Fibroblast of the aortic adventitia (primary cell): Measurements from ENCODE around the gene PAX3. TPM values are rescaled to one million over a fixed set of nuclear protein-coding genes. Genes with fewer than 3 reads are reported as not detected.

Experiments used
- DNase-seq: peaks from one replicate; pipeline ENCODE4 v3.0.0-alpha.2; 2010; ENCODE audit warnings: low read depth
- H3K4me3 ChIP-seq: 2 replicates; pipeline ENCODE4 v1.5.1; 2011; ENCODE audit warnings: low read depth, mild to moderate bottlenecking, control low read depth, low read length, moderate library complexity
- CTCF ChIP-seq: IDR thresholded peaks from 2 replicates; pipeline ENCODE4 v1.5.1; 2011; ENCODE audit warnings: mild to moderate bottlenecking, low read length, control low read depth, inconsistent platforms; ENCODE audit not compliant: insufficient read depth
- total RNA-seq: library from RNA; depleted of rRNA; stranded (reverse); fragments of >200 nt; gene quantifications from 2 replicates; pipeline ENCODE4 v1.2.3, GENCODE V29; 2012; ENCODE audit warnings: low replicate concordance

Gene PAX3
- total RNA-seq, 1 donor: not detected

- no peak overlapping the region for H3K4me3 ChIP-seq
- no peak for TF ChIP-seq CTCF
- DNase-seq: no peak
These were observed 28.4 kb downstream of the PAX3 start for GRCh38 chr2:222270396-222270795.

GRCh38 chr2:222269132-222269531 is 29.7 kb downstream of the PAX3 start:
- TF ChIP-seq CTCF: no peak
- no peak for DNase-seq
- H3K4me3 ChIP-seq: no peak overlapping the region

- no peak overlapping the region for H3K4me3 ChIP-seq
- no peak for DNase-seq
- TF ChIP-seq CTCF: no peak
These were observed 30.3 kb downstream of the PAX3 start for GRCh38 chr2:222268311-222268990.

- TF ChIP-seq CTCF: no peak
- H3K4me3 ChIP-seq: no peak overlapping the region
- DNase-seq: no peak
These were observed 33.9 kb downstream of the PAX3 start for GRCh38 chr2:222264791-222265320.

- no peak for DNase-seq
- no peak overlapping the region for H3K4me3 ChIP-seq
- TF ChIP-seq CTCF: no peak
These were observed 37.3 kb downstream of the PAX3 start for GRCh38 chr2:222261504-222261903.

GRCh38 chr2:222257645-222258044 is 41.2 kb downstream of the PAX3 start:
- DNase-seq: no peak
- no peak overlapping the region for H3K4me3 ChIP-seq
- no peak for TF ChIP-seq CTCF

- DNase-seq: no peak
- H3K4me3 ChIP-seq: no peak overlapping the region
- no peak for TF ChIP-seq CTCF
These were observed 42.5 kb downstream of the PAX3 start for GRCh38 chr2:222256250-222256649.
